8988T (cell line): ENCODE measurements around the gene TNRC6C.
A peak's percentile ranks its signal among the peaks of the same experiment; 100 is the strongest.

ENCODE experiments used
- DNase-seq: peaks from one replicate; pipeline ENCODE4 v3.0.0; 2011

Gene TNRC6C

DNA sequence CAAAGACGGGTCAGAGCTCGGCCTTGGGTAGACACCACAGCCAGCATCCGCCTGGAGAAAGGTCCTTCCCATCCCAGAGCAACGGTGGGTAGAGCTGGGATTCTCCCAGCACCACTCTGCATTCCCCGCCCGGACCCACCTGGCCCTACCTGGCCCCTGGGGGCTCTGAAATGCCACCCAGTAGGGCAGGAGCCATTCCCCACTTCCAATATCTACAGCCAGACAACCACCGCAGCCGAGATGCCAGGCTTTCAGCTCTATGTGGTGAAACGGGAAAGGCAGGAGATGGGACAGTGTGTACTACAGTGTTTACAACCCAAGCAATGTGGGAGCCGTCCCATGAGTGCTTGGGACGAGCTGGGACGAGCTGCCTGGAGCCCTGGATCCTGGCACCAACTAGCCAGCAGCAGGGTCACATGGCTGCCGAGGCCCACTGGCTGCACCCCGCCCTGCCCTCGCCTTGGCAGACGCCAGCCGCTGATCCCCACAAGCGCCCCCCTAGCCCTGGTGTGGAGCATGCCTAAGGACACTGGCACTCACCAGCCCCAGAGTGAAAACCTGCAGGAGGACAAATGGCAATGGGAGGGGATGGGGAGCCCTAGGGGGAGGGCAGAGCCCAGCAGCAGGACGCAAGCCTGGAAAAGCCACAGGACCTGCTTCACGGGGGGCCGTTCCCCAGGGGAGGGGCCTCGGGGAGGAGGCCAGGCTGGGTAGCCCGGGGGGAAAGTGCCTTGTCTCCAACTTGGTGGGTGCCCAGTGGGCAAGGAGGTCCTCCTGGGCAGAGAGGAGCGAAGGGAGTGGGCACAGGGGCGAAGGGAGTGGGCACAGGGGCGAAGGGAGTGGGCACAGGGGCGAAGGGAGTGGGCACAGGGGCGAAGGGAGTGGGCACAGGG is 156.6 kb downstream of the TNRC6C start:
- peak; percentile 4 for DNase-seq

DNA sequence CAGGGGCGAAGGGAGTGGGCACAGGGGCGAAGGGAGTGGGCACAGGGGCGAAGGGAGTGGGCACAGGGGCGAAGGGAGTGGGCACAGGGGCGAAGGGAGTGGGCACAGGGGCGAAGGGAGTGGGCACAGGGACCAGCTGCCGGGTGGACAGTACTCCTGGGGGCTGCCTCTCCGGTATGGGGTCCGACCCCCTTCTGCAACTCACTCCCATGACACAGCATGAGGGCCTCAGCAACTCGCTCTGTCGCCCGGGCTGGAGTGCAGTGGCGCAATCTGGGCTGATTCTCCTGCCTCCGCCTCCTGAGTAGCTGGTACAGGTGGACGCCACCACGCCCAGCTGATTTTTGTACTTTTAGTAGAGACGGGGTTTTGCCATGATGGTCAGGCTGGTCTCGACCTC is 157.3 kb downstream of the TNRC6C start:
- peak; percentile 8 for DNase-seq

DNA sequence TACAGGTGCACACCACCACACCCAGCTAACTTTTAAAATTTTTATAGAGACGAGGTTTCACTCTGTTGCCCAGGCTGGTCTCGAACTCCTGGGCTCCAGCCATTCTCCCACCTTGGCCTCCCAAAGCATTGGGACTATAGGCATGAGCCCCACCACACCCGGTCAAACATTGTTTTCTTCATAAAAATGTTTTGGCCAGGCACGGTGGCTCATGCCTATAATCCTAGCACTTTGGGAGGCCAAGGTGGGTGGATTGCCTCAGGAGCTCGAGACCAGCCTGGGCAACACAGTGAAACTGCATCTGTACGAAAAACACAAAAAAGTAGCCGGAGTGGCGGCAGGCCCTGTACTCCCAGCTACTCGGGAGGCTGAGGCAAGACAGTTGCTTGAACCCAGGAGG is 157.9 kb downstream of the TNRC6C start:
- no peak for DNase-seq

- no peak for DNase-seq
Observed at GRCh38 chr17:78117027-78117981, 158.8 kb downstream of the TNRC6C start.

GRCh38 chr17:78118801-78119241 is 160.3 kb downstream of the TNRC6C start:
- no peak for DNase-seq

- DNase-seq: no peak
Observed at GRCh38 chr17:78120537-78120936, 162.0 kb downstream of the TNRC6C start.

- no peak for DNase-seq
Observed at GRCh38 chr17:78120971-78121800, 162.7 kb downstream of the TNRC6C start.

DNA sequence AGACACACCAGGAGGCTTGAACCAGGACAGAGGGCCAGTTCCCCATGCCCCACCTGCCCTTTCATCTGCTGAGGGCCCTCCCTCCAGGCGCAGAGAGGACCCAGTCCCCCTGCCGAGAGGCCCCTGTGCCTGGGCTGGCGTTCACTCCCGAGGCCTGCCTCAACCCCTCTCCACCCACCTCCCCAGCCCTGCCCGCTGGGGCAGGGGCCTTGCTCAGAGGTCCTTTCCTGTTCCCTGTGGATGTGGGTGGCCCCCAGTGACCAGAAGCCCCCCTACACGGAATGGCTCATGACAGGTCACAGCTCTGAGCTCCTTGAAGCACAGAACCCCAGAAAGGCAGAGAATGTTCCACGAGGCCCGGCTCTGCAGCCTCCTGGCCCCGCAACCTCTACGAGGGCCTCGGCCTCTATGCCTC is 163.3 kb downstream of the TNRC6C start:
- DNase-seq: no peak

DNA sequence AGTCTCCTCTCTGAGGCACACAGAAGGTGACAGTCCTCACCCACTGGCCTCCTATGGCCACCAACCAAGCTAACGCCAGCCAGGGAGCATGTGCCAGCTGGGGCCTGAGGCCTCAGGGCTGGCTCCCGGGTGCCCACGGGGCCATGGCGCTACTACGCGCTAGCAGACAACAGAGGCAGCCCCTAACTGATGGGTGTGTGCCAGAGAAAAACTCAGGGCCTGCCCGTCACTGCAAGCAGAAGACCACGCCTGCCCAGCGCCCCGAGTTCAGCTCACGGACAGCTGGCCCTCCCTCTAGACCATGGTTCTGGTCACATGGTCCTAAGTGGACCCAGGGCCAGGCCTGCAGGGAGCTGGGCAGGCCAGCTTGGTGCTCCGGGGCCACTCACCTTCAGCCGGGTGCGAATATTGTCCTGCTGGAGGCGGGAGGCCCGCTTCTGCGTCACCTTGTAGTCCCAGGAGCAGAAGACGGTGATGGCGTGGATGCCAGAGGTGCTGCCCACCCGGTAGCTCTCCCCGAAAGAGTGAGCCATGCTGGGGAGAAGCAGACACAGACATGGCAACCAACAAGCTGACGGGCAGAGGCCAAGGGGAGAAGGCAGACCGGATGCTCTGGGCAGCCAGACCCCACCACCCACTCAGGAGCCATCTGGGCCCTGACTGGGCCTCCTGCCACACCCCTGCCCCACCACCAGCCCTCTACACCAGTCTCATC is 163.9 kb downstream of the TNRC6C start:
- no peak for DNase-seq

DNA sequence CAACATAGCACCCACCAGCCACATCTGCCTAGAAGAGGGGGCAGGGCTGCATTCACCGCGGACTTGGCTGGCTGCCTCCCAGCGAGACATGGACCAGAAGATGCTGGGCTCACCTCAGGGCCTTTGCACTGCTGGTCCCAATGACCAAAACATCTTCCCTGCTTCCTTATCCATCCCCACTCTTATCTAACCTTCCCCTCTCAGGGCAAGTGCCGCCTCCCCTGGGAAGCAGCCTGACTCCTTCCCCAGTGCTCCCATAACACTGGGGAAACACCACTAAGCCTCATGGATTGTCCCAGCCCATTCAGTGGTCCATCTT is 164.4 kb downstream of the TNRC6C start:
- DNase-seq: no peak

GRCh38 chr17:78123258-78123929 is 164.9 kb downstream of the TNRC6C start:
- no peak for DNase-seq

DNA sequence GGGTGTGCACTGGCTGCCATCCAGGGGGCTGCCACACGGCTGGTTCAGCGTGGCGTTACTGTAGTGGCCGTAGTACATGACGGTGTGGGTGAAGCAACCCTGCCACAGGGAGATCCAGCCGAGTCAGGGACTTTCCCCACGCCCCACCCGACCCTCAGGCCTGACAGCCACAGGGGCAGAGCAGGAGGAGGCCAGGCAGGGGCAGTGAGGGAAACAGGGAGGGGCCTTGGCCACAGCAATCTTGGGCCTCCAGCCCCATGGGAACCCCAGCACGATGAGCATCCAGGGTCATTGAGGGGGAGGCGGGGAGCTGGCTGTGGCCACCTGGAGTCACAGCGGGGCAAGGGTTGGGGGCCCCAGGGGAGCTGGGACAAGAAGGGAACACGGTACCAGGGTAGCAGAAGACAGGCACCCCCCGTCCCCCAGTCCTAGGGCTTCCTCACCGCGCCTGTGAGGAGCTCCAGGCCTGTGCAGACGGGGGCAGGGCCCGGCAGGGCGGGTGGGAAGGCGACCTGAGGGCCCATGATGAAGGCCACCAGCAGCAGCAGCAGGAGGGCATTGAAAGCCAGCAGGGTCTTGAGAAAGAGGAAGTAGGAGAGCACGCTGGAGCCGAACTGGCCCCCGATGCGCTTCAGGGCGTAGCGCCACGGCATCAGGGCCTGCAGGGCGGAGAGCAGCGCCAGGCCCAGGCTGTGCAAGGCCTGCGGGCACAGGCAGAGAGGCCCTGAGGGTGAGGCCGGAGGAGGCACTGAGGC is 165.8 kb downstream of the TNRC6C start:
- DNase-seq: no peak

GRCh38 chr17:78124836-78125137 is 166.3 kb downstream of the TNRC6C start:
- DNase-seq: no peak

GRCh38 chr17:78125138-78125913 is 166.8 kb downstream of the TNRC6C start:
- no peak for DNase-seq

DNA sequence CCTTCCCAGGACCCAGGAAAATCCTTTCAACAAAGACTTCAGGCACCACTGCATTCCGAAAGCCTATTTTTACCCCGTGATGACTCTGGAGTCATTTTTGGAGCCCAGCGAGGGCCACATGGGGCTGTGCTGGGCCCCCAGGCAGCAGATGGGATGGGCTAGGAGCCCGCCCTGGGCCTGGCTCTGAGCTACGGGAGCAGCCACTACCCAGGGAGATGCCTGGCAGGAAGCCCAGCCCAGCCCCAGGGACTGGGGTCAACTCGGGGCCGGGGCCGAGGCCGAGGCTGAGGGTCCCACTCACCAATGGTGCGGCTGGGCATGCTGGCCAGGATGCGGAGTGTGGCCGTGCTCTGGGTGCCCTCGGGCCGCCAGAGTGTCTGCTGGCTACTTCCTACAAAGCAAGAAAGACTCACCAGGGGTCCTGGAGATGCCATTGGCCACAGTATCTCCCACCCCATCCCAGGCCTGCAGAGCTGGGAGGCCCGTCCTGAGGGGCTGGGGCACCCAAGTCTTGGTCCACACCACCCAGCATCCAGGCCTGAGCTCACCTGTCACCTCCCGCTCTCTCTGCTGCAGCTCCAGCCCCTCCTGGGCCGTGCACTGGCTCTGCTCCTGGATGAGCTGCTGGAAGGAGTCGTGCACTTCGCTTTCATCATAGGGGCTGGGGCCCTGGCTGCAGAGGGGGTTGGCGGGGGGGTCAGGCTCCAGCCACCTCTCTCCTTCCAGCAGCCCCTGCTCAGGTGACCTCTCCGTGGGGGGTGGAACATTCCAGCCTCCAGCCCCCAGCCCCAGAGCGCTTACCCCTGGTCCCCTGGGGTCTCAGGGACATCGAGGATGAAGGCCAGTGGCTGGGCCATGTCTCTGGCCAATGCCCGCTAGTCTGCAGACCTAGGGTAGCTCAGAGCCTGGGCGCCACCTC is 167.7 kb downstream of the TNRC6C start:
- no peak for DNase-seq

- DNase-seq: no peak
Observed at GRCh38 chr17:78126895-78127238, 168.4 kb downstream of the TNRC6C start.

GRCh38 chr17:78127239-78127887 is 168.9 kb downstream of the TNRC6C start:
- DNase-seq: no peak

DNA sequence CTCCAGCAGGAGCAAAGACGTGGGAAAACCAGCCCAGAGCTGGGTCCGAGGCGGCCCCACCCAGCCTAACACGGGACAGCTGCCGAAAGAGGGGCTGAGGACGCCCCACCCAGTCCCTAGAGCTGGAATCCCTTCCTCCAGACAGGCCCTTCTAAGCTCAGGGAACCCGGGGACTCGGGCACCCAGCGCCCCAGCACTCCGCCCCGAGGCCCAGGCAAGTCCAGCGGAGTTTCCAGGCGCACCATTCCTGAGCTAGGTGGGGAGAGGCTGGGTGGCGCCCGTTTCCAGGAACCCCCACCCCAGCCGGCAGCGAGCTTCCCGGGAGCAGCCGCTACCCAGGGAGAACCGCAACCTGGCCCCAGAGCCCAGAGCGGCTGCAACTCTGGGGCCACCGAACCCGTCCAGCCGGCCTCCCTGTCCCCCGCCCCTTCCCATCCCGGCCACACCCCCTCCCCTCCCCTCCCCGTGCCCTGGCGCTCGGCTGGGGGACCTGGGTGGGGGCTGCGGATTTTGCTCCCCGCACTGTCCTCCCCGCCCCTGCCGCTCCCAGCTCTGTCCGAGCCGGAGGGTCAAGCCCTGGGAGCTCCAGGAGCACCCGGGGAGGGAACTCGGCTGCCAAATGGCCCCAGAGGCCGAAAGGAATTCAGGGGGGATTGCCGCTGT is 169.5 kb downstream of the TNRC6C start:
- DNase-seq: no peak
